GM18870 (cell line): ENCODE data around the gene ZNF366.
A peak's percentile ranks its signal among the peaks of the same experiment; 100 is the strongest.

Experiments
- ATAC-seq: cut with Tn5 transposase; IDR thresholded peaks from one replicate; pipeline ENCODE4 v1.9.1; 2021; ENCODE audit warnings: moderate library complexity; ENCODE audit not compliant: unreplicated experiment

The ZNF366 gene

DNA sequence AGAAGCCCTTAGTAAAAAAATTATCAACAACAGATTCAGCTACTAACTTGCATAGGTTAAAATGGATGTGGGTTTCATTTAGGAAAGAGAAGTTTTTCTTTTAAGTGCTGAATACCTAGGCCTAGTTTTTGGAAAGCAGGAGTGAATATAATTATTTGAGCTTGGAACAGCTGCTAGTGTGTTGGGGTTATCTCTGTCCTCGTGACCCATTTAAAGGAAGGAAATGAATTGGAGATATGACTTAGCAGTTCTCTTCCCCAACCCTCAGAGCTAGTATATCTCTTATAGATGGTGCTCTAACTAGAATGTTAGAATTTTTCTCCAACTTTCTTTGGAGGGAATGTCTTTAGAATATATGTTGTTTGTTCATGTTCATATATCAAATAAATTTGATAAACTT, 38.6 kb downstream of the ZNF366 start:
- ATAC-seq: no peak

- no peak for ATAC-seq
These were observed 39.2 kb downstream of the ZNF366 start for GRCh38 chr5:72468024-72468423.

GRCh38 chr5:72467461-72467860, 39.7 kb downstream of the ZNF366 start:
- ATAC-seq: no peak

GRCh38 chr5:72465601-72466563, 41.3 kb downstream of the ZNF366 start:
- ATAC-seq: peak; percentile 81

GRCh38 chr5:72465066-72465465, 42.1 kb downstream of the ZNF366 start:
- ATAC-seq: peak; percentile 23

DNA sequence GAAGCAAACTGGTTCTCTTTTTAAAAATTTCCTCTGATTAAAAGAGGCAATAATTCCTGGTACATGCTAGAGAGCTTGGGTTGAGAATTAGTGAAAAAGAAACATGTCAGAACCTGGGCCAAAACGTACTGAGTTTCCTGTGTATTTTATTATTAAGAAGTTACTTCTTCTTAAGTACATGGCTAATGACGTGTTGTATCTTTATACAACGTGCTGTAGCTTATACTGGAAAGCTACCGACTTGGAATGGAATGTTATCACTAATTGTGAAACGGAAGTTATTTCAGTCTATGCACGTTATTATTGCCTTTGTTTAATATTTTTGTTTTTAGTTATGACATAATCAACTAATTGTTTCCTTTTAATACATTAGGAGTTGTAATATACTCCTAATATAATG, 43.1 kb downstream of the ZNF366 start:
- ATAC-seq: no peak

GRCh38 chr5:72463449-72464052, 43.7 kb downstream of the ZNF366 start:
- no peak for ATAC-seq

DNA sequence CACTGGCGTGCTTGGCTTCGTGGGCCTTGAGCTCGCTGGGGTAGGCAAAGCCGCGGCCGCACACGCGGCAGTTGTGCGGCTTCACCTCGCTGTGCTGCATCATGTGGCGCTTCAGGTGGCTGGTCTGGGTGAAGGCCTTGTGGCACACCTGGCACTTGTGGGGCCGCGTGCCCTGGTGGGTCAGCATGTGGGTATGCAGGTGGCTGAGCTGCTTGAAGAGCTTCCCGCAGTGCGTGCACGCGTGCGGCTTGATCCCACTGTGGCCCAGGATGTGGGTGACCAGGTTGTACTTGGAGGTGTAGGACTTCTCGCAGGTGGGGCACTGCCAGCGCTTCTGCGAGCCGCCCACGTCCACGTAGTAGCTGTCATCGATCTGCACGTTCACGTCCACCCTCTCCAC, 46.8 kb downstream of the ZNF366 start:
- ATAC-seq: no peak

GRCh38 chr5:72459913-72460312, 47.3 kb downstream of the ZNF366 start:
- ATAC-seq: no peak

DNA sequence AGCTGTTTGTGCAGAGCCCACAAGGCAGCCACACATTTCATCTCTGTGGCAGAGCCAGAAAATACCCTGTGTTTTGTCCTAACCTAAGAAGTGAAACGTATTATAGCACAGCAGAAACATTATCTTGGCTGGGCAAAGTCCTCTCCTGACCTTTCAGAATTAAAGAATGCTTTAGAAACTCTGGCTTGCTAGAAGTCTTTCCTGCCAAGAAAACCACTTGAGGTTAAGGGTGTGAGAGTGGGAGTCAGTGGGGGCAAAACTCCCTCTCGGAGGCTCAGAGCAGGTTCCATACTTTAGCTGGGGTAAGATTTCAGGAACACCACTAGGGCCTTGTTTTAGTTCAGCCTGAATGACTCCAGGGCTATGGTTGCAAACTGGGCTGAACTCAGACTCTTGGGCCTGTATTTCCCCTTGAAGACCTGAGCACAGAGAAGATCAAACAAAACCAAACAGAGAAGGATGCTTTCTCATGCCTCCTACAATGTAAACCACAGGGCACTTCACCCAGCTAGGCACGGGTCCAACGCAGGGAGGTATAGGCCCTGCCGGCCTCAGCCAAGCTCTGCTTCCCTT, 48.0 kb downstream of the ZNF366 start:
- ATAC-seq: no peak

GRCh38 chr5:72458407-72458806, 48.8 kb downstream of the ZNF366 start:
- ATAC-seq: no peak

DNA sequence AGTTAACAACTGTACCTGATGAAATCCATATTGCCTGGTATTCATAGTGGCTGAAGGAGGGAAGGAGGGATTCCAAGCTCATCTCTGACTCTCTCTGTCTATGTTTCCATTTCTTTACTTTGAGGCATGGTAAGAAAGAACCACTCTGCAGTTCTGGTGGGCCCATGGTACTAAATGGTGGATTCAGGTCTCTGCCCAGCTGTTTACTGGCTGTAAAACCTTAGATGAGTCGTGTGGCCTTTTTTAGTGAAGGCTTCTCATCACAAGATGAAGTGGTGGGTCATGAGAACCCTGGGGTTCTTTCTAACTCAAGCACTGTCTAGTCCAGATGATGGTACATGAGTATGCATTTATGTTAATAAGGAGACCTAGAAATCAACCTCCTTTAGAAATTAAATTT, 49.7 kb downstream of the ZNF366 start:
- ATAC-seq: no peak

- ATAC-seq: no peak
These were observed 50.7 kb downstream of the ZNF366 start for GRCh38 chr5:72456391-72457074.

- ATAC-seq: no peak
These were observed 51.7 kb downstream of the ZNF366 start for GRCh38 chr5:72455476-72455875.

GRCh38 chr5:72454996-72455395, 52.2 kb downstream of the ZNF366 start:
- no peak for ATAC-seq

- no peak for ATAC-seq
These were observed 53.9 kb downstream of the ZNF366 start for GRCh38 chr5:72453246-72453775.

DNA sequence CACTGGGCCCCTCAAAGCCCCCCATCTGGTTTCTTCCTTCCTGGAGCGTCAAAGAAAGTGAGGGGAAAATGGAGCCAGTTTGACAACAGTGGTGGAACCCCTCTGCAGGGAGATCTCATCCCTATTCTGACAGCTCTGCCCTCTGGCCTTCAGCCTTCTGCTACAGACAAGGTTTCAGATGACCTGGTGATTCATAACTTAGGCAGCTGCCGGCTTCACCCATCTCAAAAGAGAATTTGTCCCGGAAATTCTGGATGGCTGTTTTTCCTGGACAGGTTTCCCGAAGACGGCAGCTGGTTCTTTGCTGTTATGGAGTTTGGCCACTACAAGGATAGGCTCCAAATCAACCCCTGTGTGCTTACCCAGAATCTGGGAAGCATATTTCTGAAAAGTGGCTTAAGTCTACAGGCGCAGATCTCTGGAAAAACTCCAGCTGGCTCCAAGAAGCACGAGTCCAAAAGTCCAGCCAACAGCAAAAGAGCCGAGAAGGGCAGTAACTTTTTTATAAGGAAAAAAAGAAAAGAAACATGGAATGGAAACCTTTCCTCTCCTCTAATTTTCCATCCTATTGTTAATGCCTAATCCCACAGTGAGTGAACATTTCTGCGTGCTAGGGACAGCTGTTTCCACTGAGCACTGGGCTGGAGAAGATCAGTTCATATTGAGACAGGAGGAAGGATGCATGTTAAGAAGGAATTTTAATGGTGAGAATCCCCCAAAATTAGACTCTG, 54.5 kb downstream of the ZNF366 start:
- no peak for ATAC-seq

DNA sequence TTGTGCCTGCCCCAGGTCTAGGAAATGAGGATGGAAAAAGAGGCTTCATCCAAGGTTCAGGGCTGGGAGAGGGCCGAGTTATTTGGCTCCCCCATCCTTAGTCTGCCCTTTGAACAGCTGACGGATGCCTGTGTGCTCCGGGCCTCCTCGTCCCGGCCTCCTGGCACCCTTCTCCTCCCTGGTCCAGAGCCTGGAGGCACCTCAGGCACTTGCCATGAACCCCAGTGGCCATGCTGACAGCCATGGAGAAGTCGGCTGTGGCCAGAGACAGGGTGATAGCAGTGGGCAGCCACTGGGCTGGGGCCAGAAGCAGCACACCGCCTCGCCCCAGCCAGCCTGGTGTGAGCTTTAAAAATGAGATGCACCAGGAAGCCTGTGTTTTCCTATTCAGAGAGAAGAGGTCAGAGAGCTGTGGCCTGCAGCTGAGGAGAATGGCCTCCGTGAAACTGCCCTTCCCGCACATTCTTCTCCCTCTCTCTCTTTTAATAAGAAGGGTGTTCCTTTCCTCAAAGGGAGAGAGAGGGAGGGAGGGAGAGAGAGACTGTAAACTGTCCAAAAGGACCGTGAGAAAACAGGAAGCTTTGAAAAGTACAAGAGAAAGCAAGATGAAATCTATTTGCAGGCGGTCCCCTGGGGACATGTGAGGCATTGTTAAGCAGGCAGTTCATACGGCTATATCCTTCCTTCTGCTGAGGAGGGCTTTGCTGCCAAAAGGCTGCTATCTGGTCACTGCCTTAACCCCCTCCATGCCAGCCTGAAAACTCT, 55.3 kb downstream of the ZNF366 start:
- no peak for ATAC-seq

GRCh38 chr5:72448368-72448767, 58.8 kb downstream of the ZNF366 start:
- ATAC-seq: no peak

DNA sequence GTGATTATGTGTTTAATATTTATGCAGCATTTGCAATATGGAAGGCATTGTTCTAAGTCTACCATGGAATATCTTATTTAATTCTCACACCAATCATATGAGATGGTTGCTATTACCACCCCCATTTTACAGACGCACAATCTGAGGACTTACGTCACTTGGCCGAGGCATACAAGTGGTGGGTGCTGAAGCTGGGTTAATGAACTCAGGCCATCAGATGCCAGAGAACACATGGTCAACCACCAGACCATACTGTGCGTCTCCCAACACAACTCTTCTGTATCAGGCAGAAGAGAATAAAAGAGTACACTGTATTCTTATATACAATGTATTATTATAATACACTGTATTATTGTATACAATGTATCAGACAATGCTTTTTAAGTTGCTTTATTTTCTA, 59.5 kb downstream of the ZNF366 start:
- ATAC-seq: no peak
